Heart left ventricle (tissue), 16 donors: Measurements from ENCODE around the gene CTU2. TPM values are rescaled to one million over a fixed set of nuclear protein-coding genes. Genes with fewer than 3 reads are reported as not detected.

ENCODE experiments used
- ATAC-seq, 4 donors: fragments of 200-7000 bp; cut with Tn5 transposase; one replicate each; pipeline ENCODE4 v1.9.1; 2020 to 2022; ENCODE audit warnings: moderate library complexity in 4 of 4, mild to moderate bottlenecking in 3 of 4, moderate number of reproducible peaks in 1 of 4
- DNase-seq, 5 donors: peaks; one replicate each; pipeline ENCODE4 v3.0.0-alpha.2; 2020
- H3K27ac ChIP-seq, 12 donors: fragments of 200-600 bp; sonication (generic) in 4 of 12; one replicate each; pipeline versions ENCODE4 v1.5.0 to v1.8.0; 2016 to 2022; ENCODE audit warnings: mild to moderate bottlenecking in 2 of 12
- H3K27me3 ChIP-seq, 9 donors: fragments of 200-600 bp; sonication (generic) in 2 of 9; one replicate each; pipeline versions ENCODE4 v1.5.1 to v1.8.0; 2016 to 2022; ENCODE audit warnings: mild to moderate bottlenecking in 3 of 9
- H3K36me3 ChIP-seq, 9 donors: fragments of 200-600 bp; sonication (generic) in 2 of 9; one replicate each; pipeline versions ENCODE4 v1.5.0 to v1.8.0; 2018 to 2022; ENCODE audit warnings: mild to moderate bottlenecking in 2 of 9
- H3K4me1 ChIP-seq, 12 donors: fragments of 200-600 bp; sonication (generic) in 4 of 12; one replicate each; pipeline versions ENCODE4 v1.5.0 to v1.8.0; 2016 to 2022; ENCODE audit warnings: mild to moderate bottlenecking in 3 of 12
- H3K4me3 ChIP-seq, 12 donors: fragments of 200-600 bp; sonication (generic) in 4 of 12; one replicate each; pipeline versions ENCODE4 v1.5.0 to v1.8.0; 2017 to 2022; ENCODE audit warnings: mild to moderate bottlenecking in 9 of 12, moderate library complexity in 4 of 12
- H3K9me3 ChIP-seq, 12 donors: fragments of 200-600 bp; sonication (generic) in 4 of 12; one replicate each; pipeline versions ENCODE4 v1.5.0 to v1.8.0; 2016 to 2022; ENCODE audit warnings: mild to moderate bottlenecking in 1 of 12
- POLR2A ChIP-seq, 2 donors: fragments of 450-650 bp; IDR thresholded peaks; one replicate each; pipeline ENCODE4 v1.6.1; 2017; ENCODE audit warnings: antibody characterized with exemption in 2 of 2, mild to moderate bottlenecking in 2 of 2, moderate library complexity in 2 of 2
- WGBS, 4 donors: extraction: QIAGEN DNeasy Blood & Tissue Kit in 2 of 4; methylation state at CpG; one replicate each; pipeline versions ENCODE4 v1.1.5 to v1.1.7; 2013 to 2018; 5-methylcytosine and 5-hydroxymethylcytosine counted together
- intact Hi-C, 10 donors: fragments of 100-400 bp; cut with DNase I; formaldehyde crosslinking; loops; one replicate each; pipeline versions ENCODE4 v1.11.1 to v1.14.2; 2022
- polyA plus RNA-seq, 2 donors: library from polyadenylated mRNA; stranded (reverse); fragments of 200-250 nt; gene quantifications; one replicate each; pipeline ENCODE4 v1.2.3, GENCODE V29; 2013
- total RNA-seq, 9 donors: library from RNA; depleted of rRNA in 2 of 9; stranded (reverse); fragments of >200 nt in 2 of 9; fragmentation: NEBNext Ultra II Directional in 3 of 9; extraction: Animal tissue kit (Norgen Biotek cat#: 25700) in 3 of 9; gene quantifications; one replicate each; pipeline versions ENCODE4 v1.1.0 to v1.2.4, GENCODE V29; 2016 to 2023
- TF ChIP-seq, protein P1 (sequence below), 12 donors: fragments of 200-600 bp; sonication (generic) in 4 of 12; IDR thresholded peaks; one replicate each; pipeline versions ENCODE4 v1.5.0 to v1.8.0; 2018 to 2022; ENCODE audit warnings: antibody characterized with exemption in 12 of 12, mild to moderate bottlenecking in 5 of 12
- donor health status: ischemic (EF 13 %, LVEDD 7.1; RV severe dilation, severe dysfunction).
- donor health status: healthy with polysubstance abuse.
- donor health status: DM: no; HTN: yes; CAD: no.
- donor health status: DM: no; HTN: no; CAD: no.
- donor health status: ischemic (EF 25% LVEDD 6.9; RV normal size, moderate dysfunction).
- donor health status: ischemic (EF 25% LVEDD 5.7; RV mildly dilated, moderate dysfunction).
- donor health status: healthy.
- donor health status: DM: yes; HTN: yes; CAD: no.
- donor health status: ischemic (EF 35%, LVEDD 5.7; RV mildly dilated, moderate dysfunction).
- donor health status: nonischemic (EF 11% LVEDD 7.7; RV severe dilation, severe dysfunction).
- donor health status: DM: yes; HTN: yes; CAD: no.
- donor health status: PGD.
- donor health status: ischemic (EF 29% LVEDD 5.4; RV normal size, mild dysfunction).
- donor health status: nonischemic (EF 23%, LVEDD 6.1; RV moderate dilation, normal function).

Gene CTU2
- total and polyA plus RNA-seq, 11 donors, result 6.5 to 20.8 (median 13.0) TPM

DNA sequence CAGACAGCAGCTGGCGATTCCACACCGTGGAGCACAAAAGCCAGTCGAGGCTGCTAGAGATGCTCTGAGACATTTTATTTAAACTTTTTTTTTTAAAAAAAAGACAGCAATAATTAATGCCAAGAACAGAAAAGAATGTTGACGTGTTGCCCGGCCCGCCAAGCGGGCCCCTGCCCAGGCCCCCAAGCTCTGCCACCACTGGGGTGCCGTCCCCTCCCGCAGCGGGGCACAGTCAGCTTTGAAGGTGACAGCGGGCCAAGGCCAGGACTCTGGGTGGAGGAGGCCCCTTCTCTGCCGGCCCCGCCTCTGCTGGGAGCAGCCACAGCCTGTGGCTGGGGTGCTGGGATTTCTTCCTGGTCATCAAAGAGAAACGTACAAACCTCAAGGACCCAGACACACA is 9.9 kb upstream of the CTU2 start:
- intact Hi-C loops, result loop anchor here in 1 of 10 donors (5.0 kb wide), 1 partner anchor 104 kb away; no protein-coding TSS in a partner anchor

DNA sequence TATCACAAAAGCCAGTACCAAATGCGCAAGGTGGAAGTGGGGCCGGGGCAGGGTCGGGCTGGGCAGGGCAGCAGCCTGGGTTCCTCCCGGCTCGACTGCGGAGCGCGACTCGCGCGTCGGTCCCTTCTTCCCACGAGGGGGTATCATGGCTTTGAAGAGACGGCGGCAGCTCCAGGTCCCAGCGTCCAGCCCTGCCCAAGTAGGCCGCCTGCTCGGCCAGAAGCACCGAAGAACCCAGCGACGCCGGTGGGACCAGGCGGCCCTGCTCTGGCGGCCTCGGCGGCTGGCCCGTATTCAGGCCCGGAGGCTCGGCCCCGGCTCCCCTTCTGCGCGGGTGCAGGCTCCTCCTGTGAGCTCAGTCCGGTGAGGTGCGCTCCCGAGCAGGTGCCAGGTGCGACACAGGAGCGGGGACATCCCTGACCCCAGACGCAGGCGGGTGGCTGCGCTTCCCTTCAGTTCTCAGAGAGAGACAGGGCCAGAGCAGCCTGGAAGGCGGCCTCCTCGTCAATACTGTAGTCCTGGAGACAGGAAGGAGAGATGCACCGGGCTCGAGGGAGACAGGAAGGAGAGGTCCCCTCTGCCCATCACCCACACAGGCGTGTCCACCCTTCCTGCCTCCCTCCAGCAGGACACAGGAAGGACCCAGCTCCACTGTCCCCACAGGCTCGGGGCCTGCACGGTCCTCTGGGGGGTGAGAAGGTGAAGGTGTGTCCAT is 9.0 kb upstream of the CTU2 start:
- Histone ChIP-seq H3K27me3 (no peaks in the 10 kb centered on the region), H3K9me3 (no peaks in the 10 kb centered on the region), H3K4me3 (no peak overlapping the region), H3K27ac (no peak overlapping the region), H3K36me3 (peaks cover 0 to 47% (median 39%) of the 10 kb centered on the region in 9 donors), H3K4me1 (peaks cover 4 to 43% (median 20%) of the 10 kb centered on the region in 12 donors)
- 86 to 89% (median 87%) methylated on average over 33 to 47 of the region's 47 CpGs for WGBS, 4 donors
- no peak for TF ChIP-seq POLR2A (IDR thresholded peaks at IDR 0.05)
- TF ChIP-seq, protein P1, sequence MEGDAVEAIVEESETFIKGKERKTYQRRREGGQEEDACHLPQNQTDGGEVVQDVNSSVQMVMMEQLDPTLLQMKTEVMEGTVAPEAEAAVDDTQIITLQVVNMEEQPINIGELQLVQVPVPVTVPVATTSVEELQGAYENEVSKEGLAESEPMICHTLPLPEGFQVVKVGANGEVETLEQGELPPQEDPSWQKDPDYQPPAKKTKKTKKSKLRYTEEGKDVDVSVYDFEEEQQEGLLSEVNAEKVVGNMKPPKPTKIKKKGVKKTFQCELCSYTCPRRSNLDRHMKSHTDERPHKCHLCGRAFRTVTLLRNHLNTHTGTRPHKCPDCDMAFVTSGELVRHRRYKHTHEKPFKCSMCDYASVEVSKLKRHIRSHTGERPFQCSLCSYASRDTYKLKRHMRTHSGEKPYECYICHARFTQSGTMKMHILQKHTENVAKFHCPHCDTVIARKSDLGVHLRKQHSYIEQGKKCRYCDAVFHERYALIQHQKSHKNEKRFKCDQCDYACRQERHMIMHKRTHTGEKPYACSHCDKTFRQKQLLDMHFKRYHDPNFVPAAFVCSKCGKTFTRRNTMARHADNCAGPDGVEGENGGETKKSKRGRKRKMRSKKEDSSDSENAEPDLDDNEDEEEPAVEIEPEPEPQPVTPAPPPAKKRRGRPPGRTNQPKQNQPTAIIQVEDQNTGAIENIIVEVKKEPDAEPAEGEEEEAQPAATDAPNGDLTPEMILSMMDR (IDR thresholded peaks at IDR 0.05), result no peak
- DNase-seq (no peak), ATAC-seq (no peak)
- intact Hi-C loops, result loop anchor here in 1 of 10 donors (5.0 kb wide), 1 partner anchor 105 kb away; no protein-coding TSS in a partner anchor

More for the DNA sequence above, 9.9 kb upstream of the CTU2 start:
- Histone ChIP-seq H3K27me3 (peaks cover 0 to 5% (median 0%) of the 10 kb centered on the region in 9 donors), H3K27ac (no peak overlapping the region), H3K9me3 (no peaks in the 10 kb centered on the region), H3K4me3 (no peak overlapping the region), H3K36me3 (peaks cover 0 to 47% (median 39%) of the 10 kb centered on the region in 9 donors), H3K4me1 (peaks cover 3 to 43% (median 12%) of the 10 kb centered on the region in 12 donors)
- ATAC-seq (no peak), DNase-seq (no peak)
- TF ChIP-seq, protein P1 (IDR thresholded peaks at IDR 0.05), result no peak
- no peak for TF ChIP-seq POLR2A (IDR thresholded peaks at IDR 0.05)
- WGBS, 4 donors, result 90 to 94% (median 90%) methylated on average over 14 of the region's 14 CpGs

DNA sequence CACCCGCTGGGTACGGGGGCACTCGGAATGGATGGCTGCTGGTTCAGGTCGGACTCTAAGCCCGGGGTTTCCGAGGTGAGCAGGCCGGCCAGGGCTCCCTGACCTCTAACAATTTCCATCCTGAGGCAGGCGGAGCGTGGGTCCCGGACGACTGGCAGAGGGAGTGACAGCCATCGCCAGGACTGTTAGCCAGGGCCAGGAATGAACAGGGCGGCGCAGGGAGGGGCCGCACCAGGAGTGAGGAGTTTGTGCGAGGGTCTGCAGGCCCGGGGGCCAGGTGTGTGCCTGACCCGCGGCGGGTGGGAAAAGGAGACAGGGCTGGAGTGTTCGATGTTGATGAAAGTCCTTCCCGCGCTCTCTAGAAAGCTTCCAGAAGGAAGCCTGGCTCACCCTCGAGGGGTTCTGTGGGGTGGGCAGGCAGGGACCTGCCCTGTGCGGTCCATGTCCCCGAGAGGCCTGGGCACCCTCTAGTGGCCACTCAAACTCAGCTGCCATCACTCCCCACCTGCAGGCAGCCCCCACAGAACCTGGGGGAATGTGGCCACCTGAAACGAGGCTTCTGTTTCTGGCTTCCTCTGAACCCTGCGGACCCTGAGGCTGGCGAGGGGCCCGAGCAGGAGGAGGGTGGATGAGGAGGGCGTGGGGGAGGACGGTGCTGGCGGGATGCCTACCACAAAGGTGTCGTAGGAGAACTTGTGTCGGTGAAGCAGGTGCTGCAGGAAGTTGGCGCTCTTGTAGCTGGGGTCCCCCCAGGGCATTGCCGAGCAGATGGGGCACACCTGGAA is 8.3 kb upstream of the CTU2 start:
- H3K9me3 ChIP-seq, result no peaks in the 10 kb centered on the region
- H3K4me3 ChIP-seq, result no peak overlapping the region
- ATAC-seq, result no peak
- peaks cover 4 to 43% (median 27%) of the 10 kb centered on the region in 12 donors for H3K4me1 ChIP-seq
- intact Hi-C loops, result loop anchor here in 1 of 10 donors (5.0 kb wide), 1 partner anchor 106 kb away; no protein-coding TSS in a partner anchor
- DNase-seq, result no peak
- no peaks in the 10 kb centered on the region for H3K27me3 ChIP-seq
- WGBS, 4 donors, result 83 to 85% (median 84%) methylated on average over 33 to 37 of the region's 37 CpGs
- TF ChIP-seq, protein P1 (IDR thresholded peaks at IDR 0.05), result peak in 10 of 12 donors; percentile 15 to 42 (median 26)
- TF ChIP-seq POLR2A (IDR thresholded peaks at IDR 0.05), result no peak
- H3K27ac ChIP-seq, result no peak overlapping the region
- peaks cover 0 to 47% (median 39%) of the 10 kb centered on the region in 9 donors for H3K36me3 ChIP-seq

DNA sequence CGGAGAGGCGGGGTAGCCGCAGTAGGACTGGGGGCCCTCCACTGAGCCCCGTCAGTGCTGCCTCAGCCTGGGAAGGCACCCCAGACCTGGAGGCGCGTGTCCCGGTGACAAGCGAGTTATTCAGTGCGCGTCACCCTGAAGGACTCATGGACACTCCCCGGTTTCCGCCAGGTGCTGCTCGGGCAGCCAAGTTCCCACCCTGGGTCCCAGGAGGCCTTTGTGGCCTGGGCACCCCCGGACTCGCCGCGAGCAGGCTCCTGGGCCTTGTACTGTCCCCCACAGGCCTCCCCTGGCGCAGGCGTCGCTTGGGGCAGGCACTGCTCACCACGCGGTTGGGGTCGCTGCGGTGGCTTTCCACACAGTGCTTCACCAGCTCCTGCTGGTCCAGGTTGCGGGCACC is 7.7 kb upstream of the CTU2 start:
- H3K27me3 ChIP-seq, result no peaks in the 10 kb centered on the region
- H3K27ac ChIP-seq, result no peak overlapping the region
- WGBS, 4 donors, result 89 to 95% (median 94%) methylated on average over 23 to 25 of the region's 25 CpGs
- intact Hi-C loops, result loop anchor here in 1 of 10 donors (5.0 kb wide), 1 partner anchor 106 kb away; no protein-coding TSS in a partner anchor
- DNase-seq (no peak), ATAC-seq (no peak)
- H3K4me3 ChIP-seq, result no peak overlapping the region
- no peaks in the 10 kb centered on the region for H3K9me3 ChIP-seq
- peaks cover 0 to 47% (median 39%) of the 10 kb centered on the region in 9 donors for H3K36me3 ChIP-seq
- TF ChIP-seq, protein P1 (IDR thresholded peaks at IDR 0.05), result no peak
- TF ChIP-seq POLR2A (IDR thresholded peaks at IDR 0.05), result no peak
- peaks cover 4 to 46% (median 30%) of the 10 kb centered on the region in 12 donors for H3K4me1 ChIP-seq
